HG02759 (cell line): ENCODE results near the gene OR6J1.
"Not testable (repeated sequence)": the region's sequence is repeated elsewhere in the genome, so short reads cannot be mapped to it uniquely, and the experiment has no call there.

Experiments used
- ATAC-seq: cut with Tn5 transposase; IDR thresholded peaks from one replicate; pipeline ENCODE4 v1.9.1; 2021; ENCODE audit warnings: mild to moderate bottlenecking, moderate library complexity; ENCODE audit not compliant: unreplicated experiment

Gene OR6J1

GRCh38 chr14:22610931-22611330 is 33.2 kb downstream of the OR6J1 start:
- no peak for ATAC-seq

DNA sequence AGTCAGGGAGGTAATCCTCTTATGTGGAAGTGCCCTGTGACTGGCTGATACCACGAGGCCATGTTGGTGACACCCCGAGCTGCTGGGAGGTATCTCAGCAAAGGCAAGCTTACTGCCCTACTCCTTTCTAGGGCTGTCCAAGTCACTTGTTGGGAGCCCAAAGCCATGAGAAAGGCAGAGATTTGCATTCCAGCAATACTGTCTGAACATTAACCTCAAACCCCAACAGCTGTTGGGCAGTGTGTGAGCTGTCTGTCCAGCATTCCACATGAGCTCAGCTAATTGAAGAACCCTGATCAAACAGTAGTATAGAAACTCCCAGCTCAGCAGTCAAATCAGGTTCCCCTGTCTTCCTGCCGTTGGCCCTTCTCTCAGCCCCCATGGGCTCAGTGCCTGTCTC is 36.9 kb downstream of the OR6J1 start:
- ATAC-seq, result no peak

- no peak for ATAC-seq
These were observed 37.8 kb downstream of the OR6J1 start for GRCh38 chr14:22606380-22606779.

DNA sequence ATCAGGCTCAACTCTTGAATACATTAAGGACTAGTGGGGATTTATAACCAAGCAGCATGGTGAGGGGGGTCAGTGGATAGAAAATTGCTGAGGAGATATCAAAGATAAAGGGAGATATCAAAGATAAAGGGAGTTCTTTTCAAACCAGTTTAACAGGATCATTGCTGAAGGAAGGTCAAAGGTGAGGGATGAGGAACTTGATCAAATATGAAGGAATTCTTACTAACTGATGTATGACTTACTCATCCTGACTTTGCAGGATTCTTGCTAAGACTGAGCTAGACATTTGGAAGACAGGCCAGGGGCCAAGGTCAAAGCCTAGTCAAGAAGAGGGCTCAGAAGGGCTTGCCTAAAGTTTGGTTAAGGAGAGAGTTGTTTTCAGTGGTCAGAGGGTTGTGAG is 41.3 kb downstream of the OR6J1 start:
- no peak for ATAC-seq

DNA sequence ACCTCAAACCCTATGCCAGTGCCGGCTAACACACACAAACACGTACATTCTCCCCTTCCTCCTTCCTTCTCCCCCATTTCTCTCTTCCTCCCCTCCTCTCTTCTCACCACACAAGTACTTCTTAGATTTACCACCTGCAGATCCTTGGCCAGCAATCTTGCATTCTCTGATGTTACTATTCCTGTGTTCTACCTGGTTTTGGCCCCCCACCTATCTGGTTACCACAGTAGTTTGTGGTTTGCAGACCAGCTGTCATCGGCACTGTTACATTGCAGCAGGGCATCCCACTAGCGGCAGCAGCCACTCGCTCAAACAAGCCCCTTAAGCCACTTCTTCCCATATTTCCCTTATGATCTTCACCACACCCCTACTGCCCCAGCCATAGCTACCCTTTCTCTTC is 42.2 kb downstream of the OR6J1 start:
- no peak for ATAC-seq

GRCh38 chr14:22601456-22601855 is 42.7 kb downstream of the OR6J1 start:
- no peak for ATAC-seq

DNA sequence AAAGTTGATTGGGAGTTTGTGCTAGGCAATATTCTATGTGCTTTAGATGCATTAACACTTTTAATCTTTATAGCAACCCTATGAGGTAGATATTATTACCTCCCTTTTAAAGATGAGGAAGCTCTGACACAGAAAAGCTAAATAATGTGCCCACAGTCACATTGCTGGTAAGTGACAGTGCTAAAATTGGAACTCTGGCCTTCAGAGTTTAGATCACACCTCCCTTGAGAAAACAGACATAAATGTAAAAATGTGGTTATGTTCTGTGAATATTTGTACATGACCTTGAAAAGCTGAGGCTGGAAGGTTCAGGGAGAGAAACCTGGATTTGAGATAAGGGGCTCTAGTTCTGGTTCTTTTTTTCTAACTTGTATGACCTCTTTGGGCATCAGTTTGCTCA is 44.1 kb downstream of the OR6J1 start:
- ATAC-seq, result no peak

GRCh38 chr14:22599349-22599748 is 44.8 kb downstream of the OR6J1 start:
- no peak for ATAC-seq

DNA sequence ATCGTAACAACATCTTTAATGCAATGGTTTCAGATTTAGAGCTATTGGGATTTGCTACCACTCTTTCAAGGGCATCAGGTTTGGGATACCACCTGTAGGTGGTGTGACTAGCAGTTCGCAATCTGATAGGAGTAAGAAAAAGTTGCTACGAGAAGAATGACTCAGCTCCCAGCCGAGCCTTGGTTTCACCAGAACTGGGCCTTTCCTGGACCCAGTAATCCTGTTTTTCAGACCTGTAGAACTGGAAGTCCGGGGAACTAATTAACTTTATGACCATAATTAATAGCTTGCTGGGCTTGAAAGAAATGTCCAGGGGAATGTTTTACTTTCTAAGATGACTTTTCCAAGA is 45.3 kb downstream of the OR6J1 start:
- peak; percentile 41 for ATAC-seq

DNA sequence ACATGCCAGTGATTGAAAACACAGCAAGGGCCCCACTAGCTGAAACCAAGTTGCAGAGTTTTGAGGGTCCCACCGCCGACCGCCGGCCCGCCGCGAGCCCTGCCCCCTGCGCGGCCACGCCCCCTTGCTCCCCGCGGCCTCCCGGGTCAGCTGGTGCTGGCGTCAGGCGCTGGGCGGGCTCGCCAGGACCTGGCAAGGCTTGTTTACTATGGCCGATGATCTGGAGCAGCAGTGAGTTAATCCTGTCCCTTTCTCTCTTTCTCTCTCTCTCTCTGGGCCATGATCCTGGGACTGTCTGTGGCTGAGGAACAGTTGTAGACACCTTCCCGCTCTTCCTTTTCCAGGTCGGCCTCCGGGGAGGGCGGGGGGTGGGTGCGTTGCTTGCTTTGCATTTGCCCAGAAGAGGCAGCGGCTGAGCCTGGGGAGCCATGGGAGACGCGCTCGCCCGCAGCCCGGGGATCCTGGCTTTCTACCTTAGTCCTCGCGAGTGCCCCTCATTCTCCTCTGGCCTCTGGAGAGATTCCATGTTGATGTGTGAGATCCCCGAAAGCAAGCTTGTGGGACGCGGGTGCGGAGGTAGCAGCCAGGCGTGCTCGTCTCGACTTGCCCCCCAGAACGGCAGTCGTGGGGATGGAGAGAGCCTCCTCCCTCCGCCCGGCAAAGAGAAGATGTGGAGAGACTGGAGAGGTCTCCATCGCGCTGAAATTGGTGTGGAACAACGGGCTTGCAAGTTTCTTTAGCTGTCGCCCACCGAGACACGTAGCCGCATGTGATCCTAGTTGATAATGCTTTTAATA is 45.9 kb downstream of the OR6J1 start, which contains the start of gene ABHD4:
TSS of gene ABHD4 (plus strand) at position 202 of the 797 bp plus-strand sequence. CDS start at position 209, 7 bp downstream.
- ATAC-seq, result peak; percentile 83

- ATAC-seq, result peak; percentile 28
These were observed 46.4 kb downstream of the OR6J1 start for GRCh38 chr14:22597771-22598098.

DNA sequence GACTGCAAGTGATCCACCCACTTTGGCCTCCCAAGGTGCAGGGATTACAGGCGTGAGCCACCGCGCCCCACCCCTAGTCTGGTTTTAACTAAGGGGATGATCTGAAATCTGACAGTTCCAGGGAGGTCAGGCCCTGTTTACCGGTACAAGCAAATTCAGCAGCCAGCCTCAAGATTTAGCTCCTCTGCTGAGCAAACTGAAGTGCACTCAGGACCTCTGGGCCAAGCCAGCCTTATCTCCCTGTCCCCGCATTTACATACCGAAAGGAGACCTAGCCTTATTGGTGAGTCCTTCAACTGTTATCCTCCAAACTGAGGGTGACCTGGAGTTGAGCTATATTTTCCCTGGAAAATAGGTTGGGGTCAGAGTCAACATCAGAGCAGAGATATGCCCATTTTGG is 46.9 kb downstream of the OR6J1 start:
- ATAC-seq, result no peak

DNA sequence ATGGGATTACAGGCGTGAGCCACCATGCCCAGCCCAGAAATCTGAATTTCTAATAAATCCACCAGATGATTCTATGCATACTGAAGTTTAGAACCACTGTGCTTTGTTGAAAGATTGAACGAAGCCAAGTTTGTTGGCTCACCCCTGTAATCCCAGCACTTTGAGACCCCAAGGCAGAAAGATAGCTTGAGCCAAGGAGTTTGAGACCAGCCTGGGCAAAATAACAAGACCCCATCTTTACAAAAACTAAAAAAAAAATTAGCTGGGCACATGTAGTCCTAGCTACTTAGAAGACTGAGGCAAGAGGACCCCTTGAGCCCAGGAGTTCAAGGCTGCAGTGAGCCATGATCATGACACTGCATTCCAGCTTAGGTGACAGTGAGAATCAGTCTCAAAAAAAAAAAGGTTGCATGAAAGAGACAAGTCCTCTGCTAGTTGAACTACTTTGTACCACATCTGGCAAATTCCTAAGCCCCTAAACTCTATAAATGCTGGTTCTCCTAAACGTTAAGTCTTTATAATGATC is 47.7 kb downstream of the OR6J1 start:
- ATAC-seq, result no peak

DNA sequence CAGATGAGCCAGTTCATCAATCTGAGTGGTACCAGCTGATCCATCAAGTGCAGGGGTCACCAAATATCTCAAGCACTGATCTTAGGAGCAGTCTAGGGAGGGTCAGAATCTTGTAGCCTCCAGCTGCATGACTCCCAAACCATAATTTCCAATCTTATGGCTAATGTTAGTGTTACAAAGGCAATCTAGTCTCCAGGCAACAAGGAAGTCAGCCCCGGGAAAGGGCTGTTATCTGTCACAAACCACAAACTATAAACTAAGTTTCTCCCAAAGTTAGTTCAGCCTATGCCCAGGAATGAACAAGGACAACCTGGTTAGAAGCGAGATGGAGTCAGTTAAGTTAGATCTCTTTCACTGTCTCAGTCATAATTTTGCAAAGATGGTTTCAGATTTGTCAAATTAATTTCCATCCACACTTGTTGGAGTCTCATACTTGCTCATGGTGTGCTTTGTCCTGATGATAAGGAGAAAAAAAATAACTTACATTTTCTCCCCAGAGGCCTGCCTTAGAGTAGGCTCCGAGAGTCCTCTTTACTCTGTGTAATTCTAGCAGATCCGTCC is 49.9 kb downstream of the OR6J1 start:
- ATAC-seq, result no peak

DNA sequence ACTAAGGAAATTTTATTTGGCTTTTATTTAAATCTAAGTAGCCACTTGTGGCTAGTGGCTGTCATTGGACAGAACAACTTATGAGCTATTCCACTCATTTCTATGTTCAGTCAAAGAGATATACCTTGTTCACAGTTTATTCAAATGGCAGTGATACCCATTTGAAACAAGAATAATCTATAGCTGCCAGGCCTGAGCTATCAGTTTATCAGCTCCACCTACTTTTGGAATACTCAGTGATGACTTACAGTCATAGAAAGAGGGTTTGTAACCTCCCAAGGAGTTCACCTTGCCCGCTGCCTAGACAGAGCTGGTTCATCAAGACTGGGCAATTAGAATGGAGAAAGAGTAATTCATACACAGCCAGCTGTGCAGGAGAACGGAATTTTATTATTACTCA is 50.6 kb downstream of the OR6J1 start:
- no peak for ATAC-seq

GRCh38 chr14:22593189-22593588 is 51.0 kb downstream of the OR6J1 start:
- ATAC-seq, result no peak

GRCh38 chr14:22589096-22589839 is 54.9 kb downstream of the OR6J1 start, which contains the start of gene DAD1:
Gene DAD1 (minus strand): TSS chr14:22589224. CDS start chr14:22589157, 67 bp downstream.
- ATAC-seq, result peak; percentile 93

DNA sequence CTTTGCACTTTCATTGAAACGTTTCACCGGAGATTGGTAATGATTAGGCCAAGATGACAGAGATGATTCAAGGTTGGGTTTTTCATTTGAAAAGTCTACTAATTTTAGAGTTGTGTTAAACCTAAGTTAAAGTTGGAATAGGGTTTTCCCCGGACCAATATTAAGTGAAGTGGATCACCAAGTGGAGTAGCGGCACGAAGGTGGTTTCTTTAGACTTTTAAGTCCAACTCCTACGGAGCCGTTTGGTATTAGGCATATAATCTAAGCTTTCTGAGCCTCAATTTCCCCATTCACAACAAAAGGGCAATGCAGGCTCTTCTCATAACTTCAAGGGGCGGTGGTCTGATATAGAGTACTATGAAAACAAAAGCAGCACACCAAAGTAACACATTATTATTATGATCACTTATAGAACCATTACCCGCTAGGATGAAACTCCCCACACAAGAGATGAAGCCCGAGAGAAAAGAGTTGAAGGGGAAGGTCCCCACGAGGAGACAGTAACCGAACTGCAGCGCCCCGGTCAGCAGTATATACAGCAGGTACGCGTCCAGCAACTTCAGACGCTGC is 55.5 kb downstream of the OR6J1 start:
- no peak for ATAC-seq

DNA sequence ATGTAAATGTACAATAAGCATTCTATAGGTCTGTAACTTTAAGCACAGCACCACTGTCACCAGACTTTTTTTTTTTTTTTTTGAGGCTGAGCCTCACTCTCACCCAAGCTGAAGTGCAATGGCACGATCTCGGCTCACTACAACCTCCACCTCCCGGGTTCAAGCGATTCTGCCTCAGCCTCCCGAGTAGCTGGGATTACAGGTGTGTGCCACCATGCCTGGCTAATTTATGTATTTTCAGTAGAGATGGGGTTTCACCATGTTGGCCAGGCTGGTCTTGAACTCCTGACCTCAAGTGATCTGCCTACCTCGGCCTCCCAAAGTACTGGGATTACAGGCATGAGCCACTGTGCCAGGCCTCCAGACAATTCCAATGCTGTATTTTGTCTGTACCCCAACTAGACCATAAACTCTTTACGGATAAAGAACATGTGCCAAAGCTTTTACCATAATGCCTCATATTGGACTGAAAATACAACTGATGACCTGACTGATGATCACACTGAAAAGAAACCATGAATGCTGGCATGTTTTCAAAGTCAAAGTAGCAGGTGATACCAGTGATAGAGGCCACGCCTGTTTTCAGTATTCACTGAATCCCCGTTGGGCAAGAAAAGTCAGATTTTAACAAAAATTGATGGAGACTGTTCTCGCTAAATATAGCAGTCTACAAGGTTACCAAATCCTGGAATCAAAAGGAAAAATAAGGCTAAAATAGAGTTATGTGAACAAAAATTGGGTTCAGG is 56.3 kb downstream of the OR6J1 start:
- not testable (repeated sequence) for ATAC-seq

GRCh38 chr14:22587247-22587646 is 56.9 kb downstream of the OR6J1 start:
- ATAC-seq, result no peak

DNA sequence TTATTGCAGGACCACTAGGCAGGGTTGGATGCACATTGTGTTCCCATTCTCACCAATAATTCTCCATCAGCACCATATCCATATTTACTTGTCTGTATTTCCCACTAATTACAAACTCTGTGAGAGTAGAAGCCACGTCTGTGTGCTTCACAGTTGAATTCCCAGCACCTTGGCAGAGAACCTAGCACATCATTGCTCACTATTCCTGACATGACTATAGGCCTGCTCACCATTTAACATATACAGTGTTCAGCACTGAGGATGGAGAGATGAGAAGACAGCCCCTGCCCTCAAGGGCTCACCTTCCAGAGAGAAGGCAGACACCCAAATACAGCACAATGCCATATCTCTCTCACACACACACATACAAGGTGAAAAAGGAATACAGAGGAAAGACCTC is 60.2 kb downstream of the OR6J1 start:
- ATAC-seq, result no peak
